ENCODE data around the gene LAMA4.
A peak's percentile ranks its signal among the peaks of the same experiment; 100 is the strongest.

Gene LAMA4

GRCh38 chr6:112237066-112237465 is 17.3 kb downstream of the LAMA4 start:
- no peak for DNase-seq (ENCODE audit: low spot score)

GRCh38 chr6:112235956-112236355 is 18.4 kb downstream of the LAMA4 start:
- DNase-seq (ENCODE audit: low spot score): no peak

- no peak for DNase-seq (ENCODE audit: low spot score)
Observed at GRCh38 chr6:112234601-112235000, 19.8 kb downstream of the LAMA4 start.

- peak; percentile 43 for DNase-seq (ENCODE audit: low spot score)
Observed at GRCh38 chr6:112233847-112234246, 20.5 kb downstream of the LAMA4 start.

GRCh38 chr6:112232845-112233256 is 21.5 kb downstream of the LAMA4 start:
- DNase-seq (ENCODE audit: low spot score): no peak

- no peak for DNase-seq (ENCODE audit: low spot score)
Observed at GRCh38 chr6:112231594-112232060, 22.7 kb downstream of the LAMA4 start.

GRCh38 chr6:112231164-112231563 is 23.2 kb downstream of the LAMA4 start:
- no peak for DNase-seq (ENCODE audit: low spot score)

GRCh38 chr6:112228480-112229332 is 25.7 kb downstream of the LAMA4 start:
- DNase-seq (ENCODE audit: low spot score): no peak

GRCh38 chr6:112227992-112228391 is 26.4 kb downstream of the LAMA4 start:
- no peak for DNase-seq (ENCODE audit: low spot score)

- DNase-seq (ENCODE audit: low spot score): no peak
Observed at GRCh38 chr6:112227411-112227810, 27.0 kb downstream of the LAMA4 start.

GRCh38 chr6:112225691-112226090 is 28.7 kb downstream of the LAMA4 start:
- DNase-seq (ENCODE audit: low spot score): no peak

- no peak for DNase-seq (ENCODE audit: low spot score)
Observed at GRCh38 chr6:112224088-112224487, 30.3 kb downstream of the LAMA4 start.

- peak; percentile 43 for DNase-seq (ENCODE audit: low spot score)
Observed at GRCh38 chr6:112223070-112223861, 31.1 kb downstream of the LAMA4 start.

- peak; percentile 43 for DNase-seq (ENCODE audit: low spot score)
Observed at GRCh38 chr6:112221981-112222852, 32.1 kb downstream of the LAMA4 start.

- no peak for DNase-seq (ENCODE audit: low spot score)
Observed at GRCh38 chr6:112221561-112221960, 32.8 kb downstream of the LAMA4 start.

GRCh38 chr6:112218563-112218962 is 35.8 kb downstream of the LAMA4 start:
- no peak for DNase-seq (ENCODE audit: low spot score)

- DNase-seq (ENCODE audit: low spot score): peak; percentile 59
Observed at GRCh38 chr6:112216662-112217551, 37.5 kb downstream of the LAMA4 start.

GRCh38 chr6:112215488-112216284 is 38.7 kb downstream of the LAMA4 start:
- DNase-seq (ENCODE audit: low spot score): no peak

GRCh38 chr6:112214739-112215269 is 39.6 kb downstream of the LAMA4 start:
- no peak for DNase-seq (ENCODE audit: low spot score)

GRCh38 chr6:112210852-112211251 is 43.5 kb downstream of the LAMA4 start:
- no peak for DNase-seq (ENCODE audit: low spot score)
